ENCODE measurements around the gene C1QTNF6.

The C1QTNF6 gene

DNA sequence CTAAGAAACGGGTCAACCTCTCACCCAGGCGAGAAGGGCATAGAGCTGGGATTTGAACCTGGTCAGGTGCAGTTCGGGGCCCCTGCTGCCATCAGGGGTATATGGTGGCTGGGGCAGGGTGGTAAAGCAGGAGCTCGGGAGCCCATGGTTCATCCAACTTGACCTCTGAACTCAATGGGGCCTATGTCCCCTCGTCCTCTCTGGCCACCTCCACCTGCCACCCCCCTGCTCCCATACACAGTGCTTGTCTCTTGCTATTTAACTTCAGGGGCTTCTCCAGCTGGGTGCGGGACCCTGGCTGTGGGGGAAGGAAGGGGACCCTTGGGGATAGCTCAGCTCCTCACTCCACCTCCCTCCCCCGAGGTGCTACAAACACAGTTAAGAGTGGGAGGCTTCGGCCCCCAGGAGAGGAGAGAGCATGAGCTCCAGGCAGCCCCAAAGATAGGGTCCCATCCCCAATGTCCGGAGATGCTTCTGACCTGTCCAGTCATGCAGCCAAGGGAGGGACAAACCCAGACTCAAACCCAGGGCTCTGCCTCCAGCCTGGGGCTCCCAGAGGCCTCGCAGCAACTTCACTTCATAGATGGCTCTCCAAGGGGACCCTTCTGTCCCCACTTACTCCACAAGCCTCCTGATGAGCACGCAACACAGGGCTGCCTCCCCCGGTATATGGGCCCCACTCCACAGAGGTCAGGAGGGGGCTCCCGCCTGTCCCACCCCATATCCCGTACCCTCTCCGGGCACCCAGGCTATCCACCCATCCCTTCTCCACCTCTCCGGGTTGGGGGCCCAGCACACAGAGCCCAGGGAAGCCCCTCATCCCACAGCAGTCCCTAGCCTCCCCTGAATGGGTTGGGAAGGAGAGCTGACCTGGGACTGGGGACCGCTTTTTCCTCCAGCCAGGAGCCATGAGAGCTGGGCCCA, 39.0 kb downstream of the C1QTNF6 start:
- H3K4me3 ChIP-seq (ENCODE audit: low read depth, low read length): peak overlapping the region; percentile 90
- TF ChIP-seq, protein P1, sequence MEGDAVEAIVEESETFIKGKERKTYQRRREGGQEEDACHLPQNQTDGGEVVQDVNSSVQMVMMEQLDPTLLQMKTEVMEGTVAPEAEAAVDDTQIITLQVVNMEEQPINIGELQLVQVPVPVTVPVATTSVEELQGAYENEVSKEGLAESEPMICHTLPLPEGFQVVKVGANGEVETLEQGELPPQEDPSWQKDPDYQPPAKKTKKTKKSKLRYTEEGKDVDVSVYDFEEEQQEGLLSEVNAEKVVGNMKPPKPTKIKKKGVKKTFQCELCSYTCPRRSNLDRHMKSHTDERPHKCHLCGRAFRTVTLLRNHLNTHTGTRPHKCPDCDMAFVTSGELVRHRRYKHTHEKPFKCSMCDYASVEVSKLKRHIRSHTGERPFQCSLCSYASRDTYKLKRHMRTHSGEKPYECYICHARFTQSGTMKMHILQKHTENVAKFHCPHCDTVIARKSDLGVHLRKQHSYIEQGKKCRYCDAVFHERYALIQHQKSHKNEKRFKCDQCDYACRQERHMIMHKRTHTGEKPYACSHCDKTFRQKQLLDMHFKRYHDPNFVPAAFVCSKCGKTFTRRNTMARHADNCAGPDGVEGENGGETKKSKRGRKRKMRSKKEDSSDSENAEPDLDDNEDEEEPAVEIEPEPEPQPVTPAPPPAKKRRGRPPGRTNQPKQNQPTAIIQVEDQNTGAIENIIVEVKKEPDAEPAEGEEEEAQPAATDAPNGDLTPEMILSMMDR (IDR thresholded peaks at IDR 0.05; ENCODE audit: borderline replicate concordance, insufficient read depth, low read depth, low read length): no peak

DNA sequence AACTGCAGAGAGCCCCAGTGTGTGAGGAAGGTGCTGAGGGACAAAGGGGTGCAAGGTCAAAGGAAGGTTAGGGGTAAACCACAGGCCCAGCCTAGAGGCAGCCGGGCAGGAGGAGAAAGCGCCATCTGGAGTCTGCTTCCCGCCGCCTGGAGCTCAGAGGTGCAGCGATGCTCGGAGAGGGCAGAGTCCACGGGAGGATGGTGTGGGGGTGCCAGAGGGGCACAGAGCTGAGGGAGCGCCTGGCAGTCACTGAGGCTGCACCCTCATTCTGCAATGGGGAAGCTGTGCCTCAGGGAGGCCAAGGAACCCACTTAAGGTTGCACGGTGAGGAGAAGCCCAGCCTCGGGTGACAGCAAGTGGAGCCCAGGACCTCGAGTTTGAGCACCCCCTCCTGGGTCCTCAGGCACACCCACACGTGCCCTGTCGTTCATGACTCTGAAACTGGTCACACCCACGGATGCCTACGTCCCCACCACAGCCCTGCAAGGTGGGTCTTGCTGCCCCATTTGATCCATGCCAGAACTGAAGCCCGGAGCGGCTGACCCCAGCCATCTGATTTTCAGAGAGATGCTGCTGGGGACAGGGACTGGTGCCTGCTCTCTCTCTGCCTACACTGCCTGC, 39.9 kb downstream of the C1QTNF6 start:
- TF ChIP-seq, protein P1 (IDR thresholded peaks at IDR 0.05; ENCODE audit: borderline replicate concordance, insufficient read depth, low read depth, low read length): no peak
- H3K4me3 ChIP-seq (ENCODE audit: low read depth, low read length): peak overlapping the region; percentile 90

DNA sequence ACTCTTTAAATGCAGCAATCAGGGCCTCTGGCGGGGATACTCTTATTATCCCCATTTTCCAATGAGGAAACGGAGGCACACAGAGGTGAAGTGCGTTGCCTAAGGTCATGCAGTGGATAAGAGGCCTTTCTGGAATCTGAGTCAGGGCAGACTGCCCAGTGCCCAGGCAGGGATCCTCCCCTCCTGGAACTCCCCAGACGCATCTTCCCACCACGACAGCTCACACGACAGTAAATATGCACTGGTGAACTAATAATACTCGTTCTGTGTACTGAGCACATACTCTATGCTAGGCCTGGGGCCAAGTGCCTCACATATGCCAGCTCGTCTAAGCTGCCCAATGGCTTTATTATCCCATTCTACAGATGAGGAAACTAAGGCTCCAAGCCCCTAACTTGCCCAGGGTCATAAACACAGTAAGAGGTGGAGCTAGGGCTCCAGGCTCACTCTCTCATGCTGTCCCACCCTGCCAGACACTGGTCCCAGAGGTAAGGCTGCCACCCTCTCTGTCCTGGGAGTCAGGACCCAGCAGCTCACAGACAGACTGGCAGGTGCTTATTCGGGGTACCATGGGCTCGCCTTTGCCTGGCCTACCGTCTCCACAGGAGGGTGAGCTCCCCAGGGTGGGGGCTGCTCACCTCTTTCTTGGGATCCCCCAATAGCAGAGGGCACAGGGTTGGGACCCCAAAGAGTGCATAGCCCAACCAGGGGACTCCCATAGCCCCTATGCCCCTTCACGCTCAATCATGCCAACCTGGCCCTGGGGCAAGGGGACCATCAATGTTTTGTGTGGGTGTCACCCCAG, 40.7 kb downstream of the C1QTNF6 start:
- TF ChIP-seq, protein P1 (IDR thresholded peaks at IDR 0.05; ENCODE audit: borderline replicate concordance, insufficient read depth, low read depth, low read length): no peak

DNA sequence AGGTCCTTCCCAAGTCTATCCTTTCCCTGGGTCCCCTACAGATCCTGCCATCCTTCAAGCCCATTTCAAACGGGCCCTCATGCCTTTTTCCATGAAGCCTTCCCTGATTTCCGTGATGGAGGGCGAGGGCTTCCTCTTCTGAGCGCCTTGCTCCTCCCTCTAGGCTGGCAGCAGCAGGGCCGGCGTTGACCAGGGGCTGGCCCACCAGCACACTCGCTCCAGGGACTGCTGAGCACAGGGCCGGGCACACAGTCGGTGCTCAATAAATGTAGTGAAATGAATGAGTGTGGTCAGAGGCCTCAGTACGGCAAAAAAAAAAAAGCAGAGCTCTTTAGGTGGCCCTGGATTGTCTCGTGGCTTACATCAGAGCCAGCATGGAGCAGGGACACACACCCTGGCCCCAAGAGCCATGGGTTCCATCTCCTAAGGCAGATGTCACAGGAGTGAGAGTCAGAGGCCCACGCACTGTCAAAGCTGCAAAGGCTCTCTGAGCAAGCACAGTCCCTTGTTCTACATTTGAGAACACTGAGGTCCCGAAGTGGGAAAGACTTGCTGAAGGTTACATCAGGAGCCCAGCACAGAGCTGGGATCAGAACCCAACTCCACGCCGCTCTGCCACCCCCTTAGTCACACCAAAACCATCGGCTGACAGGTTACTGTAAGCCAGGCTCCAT, 41.4 kb downstream of the C1QTNF6 start:
- H3K4me3 ChIP-seq (ENCODE audit: low read depth, low read length): no peak overlapping the region
- TF ChIP-seq, protein P1 (IDR thresholded peaks at IDR 0.05; ENCODE audit: borderline replicate concordance, insufficient read depth, low read depth, low read length): no peak

More for the DNA sequence above, 40.7 kb downstream of the C1QTNF6 start:
- H3K4me3 ChIP-seq (ENCODE audit: low read depth, low read length): peak overlapping the region; percentile 90

DNA sequence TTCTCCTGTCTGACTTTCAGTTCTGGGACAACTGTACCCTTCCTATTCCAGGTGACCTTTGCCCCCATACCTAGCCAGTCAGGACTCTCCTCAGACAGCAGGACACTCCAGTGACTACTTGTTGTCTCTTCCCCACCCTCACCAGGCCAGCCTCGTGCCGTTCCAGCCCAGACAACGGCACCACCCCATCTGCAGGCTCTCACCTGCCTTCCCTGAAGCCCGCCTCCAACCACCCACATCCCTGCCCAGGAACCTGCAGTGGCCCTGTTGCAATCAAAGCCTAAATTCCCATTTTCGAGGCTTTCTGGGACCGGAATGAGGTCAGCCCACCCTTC, 42.0 kb downstream of the C1QTNF6 start:
- TF ChIP-seq, protein P1 (IDR thresholded peaks at IDR 0.05; ENCODE audit: borderline replicate concordance, insufficient read depth, low read depth, low read length): no peak
- no peak overlapping the region for H3K4me3 ChIP-seq (ENCODE audit: low read depth, low read length)

DNA sequence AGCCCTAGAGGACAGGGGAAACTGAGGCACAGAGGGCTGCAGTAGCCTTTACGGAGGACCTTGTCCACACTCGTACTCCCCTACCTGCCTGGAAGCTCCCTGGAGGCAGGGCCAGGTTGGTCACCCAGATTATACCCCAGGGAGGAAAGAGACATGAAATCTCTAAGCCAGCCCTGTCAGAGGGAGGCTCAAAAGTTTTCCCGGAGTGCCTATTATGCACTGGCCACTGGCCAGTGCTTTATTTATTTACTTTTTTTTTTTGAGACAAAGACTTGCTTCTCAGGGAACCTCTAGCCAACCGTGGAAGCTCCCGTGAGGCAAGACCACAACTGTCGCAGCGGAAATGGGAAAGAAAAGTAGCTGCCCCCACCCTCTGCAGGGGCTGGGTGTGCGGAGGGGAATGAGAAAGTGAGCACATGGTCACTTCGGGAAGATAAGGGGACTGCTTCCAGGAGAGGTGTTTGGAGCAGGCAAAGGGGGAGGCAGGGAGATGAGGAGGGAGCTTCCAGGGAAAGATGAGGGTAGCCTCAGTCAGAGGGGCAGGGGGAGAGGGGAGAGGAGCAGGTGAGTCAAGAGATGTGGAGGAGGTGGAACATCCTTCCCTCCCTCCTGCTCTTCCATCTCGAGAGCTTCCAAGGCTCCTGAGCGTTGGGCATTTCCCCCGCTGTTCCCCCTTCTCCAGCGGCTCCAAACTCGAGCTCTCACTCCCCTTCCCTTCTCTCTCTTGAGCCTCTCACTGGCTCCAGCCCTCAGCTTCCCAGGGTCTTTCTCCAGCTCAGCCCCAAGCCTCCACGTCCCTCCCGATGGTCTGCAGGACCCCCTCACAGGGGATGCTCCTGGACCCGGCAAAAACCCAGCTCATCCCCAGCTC, 42.6 kb downstream of the C1QTNF6 start:
- TF ChIP-seq, protein P1 (IDR thresholded peaks at IDR 0.05; ENCODE audit: borderline replicate concordance, insufficient read depth, low read depth, low read length): no peak
- no peak overlapping the region for H3K4me3 ChIP-seq (ENCODE audit: low read depth, low read length)
